Midbrain (tissue), 1 donor: ENCODE data around the gene CCL20.

Experiments
- DNase-seq: peaks from one replicate; lab custom pipeline; 2025; lab: John Stamatoyannopoulos, UW

The CCL20 gene

DNA sequence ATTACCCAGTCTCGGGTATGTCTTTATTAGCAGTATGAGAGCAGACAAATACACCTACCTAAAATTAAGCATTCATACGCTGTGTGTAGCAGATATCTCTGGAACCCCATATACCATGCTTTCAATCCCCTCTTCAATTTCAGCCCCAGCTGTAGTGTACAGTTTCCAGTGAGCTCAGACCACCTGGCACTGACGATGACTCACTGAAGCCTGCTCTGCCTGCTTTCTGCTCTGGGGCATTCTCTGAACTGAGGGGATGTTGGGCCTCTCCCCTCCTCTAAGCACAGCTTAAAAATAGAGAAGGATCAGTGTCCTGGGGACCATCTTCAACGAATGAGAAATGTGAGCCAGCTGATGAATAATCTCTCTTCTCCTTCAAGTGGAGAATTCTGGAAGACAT is 8.7 kb upstream of the CCL20 start:
- DNase-seq, result no peak

DNA sequence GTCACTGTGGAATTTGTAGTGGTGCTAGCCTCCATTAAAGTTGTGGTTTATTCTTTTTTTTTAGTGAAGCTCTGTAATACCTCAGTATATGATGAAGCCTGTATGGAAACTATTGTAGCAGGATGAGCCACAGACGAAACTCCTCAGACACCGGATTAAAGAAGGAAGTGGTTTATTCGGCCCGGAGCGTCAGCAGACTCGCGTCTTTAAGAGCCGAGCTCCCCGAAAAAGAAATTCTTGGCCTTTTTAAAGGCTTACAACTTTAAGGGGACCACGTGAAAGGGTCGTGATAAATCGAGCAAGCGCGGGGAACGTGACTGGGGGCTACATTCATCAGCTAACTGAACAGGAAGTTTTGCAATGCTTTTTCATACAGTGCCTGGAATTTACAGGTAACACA is 8.1 kb upstream of the CCL20 start:
- DNase-seq, result peak; percentile 16

DNA sequence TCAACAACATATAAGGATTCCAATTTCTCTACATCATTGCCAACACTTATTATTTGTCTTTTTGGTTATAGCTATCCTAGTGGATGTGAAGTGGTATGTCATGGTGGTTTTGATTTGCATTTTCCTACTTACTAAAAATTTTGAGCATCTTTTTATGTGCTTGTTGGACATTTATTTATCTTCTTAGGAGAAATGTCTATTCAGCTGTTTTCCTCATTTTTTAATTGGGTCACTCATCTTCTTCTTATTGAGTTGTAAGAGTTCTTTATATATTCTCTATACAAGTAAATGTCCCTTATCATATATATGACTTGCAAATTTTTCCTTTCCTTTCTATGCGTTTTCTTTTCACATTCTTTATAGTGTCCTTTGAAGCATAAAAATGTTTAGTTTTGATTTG is 4.7 kb upstream of the CCL20 start:
- DNase-seq, result no peak

GRCh38 chr2:227812001-227812400 is 1.6 kb upstream of the CCL20 start:
- DNase-seq, result no peak

- DNase-seq, result no peak
These were observed 447 bp upstream of the CCL20 start for GRCh38 chr2:227813229-227813561.

DNA sequence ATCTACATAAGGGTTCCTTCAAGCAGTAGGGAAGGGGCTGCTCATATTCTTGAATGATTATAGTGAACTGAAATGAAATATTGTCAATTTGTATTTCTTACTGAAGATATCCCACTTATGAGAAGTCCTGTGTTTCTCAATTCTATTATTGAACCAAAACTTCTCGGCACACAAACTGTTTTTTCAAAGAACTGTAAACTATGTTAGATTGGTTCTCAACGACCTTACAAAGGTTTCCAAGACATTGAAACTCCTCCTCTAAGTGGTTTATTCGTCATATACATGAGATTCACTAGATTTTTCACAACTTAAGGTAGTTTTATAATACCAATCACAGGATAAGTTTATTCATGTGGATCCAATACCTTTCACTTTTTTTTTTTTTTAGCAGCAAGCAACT is 1.4 kb downstream of the CCL20 start:
- DNase-seq, result no peak

DNA sequence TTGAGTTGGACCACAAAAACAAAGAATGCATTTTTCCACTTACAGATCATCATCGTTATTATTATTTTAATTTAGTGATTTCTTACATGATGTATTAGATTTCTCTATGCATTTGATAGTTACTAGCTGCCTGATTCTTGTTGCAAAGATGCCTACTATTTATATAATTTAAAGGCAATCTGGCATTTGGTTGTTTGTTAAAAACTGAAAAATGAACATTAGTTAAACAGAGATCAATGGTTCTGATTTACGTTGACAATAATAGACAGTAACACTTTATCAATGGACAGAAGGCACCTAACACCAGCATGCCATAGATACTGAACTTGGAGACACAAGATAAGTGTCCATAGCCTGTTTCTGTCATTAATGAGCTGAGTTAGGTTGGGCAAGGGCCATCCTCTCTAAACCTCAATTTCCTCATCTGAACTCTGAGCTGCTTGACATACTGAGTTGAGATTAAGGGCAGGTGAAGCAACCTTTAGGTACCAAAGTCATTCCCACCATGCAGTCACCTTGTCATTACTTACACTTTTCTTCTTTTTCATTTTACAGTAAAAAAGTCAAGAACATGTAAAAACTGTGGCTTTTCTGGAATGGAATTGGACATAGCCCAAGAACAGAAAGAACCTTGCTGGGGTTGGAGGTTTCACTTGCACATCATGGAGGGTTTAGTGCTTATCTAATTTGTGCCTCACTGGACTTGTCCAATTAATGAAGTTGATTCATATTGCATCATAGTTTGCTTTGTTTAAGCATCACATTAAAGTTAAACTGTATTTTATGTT is 3.1 kb downstream of the CCL20 start:
- no peak for DNase-seq

DNA sequence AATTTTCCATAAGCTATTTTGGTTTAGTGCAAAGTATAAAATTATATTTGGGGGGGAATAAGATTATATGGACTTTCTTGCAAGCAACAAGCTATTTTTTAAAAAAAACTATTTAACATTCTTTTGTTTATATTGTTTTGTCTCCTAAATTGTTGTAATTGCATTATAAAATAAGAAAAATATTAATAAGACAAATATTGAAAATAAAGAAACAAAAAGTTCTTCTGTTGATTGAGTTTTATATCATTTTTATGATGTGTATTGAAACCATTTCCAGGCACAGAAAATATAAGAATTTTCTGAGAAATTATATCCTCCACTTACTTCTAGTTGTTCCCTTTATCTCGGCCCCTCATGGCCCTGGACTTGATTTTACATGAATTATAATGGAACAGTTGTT is 3.7 kb downstream of the CCL20 start:
- no peak for DNase-seq

DNA sequence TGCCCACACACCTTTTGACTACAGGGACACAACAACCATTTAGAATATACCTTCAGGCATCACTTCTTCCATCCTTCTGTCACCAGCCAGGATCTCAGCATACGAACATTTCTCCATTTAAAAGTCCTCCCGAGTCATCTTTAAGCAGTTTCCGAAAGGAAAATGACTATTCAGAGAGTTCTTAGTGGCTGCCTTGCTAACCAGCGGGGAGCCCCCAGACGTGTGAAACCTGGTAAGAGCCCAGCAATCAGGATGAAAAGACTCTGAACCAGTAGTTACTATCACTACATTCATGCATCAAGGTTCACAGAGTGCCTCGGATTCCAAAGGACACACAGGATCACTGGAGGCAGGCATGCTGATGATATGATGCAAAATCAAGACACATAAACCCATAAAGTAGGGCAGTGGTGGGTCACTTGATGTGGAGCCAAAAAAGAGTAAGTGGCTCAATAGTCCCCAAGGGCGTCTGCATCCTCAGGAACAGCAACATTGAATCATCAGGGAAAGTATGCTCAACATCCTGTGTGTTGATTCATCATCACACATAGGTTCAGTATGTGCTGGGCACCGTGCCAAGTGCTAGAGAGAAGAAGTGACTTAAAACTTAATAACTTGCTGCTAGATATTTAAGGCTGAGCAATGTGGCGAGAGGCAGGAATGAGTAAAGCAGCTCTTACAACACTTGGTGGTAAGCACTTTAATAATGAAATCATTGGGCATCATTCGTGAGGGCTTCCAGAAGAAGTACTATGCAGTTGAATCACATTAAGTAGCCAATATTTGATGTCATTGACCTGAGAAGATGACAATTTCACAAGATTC is 4.4 kb downstream of the CCL20 start:
- DNase-seq, result no peak

- DNase-seq, result peak; percentile 22
These were observed 5.2 kb downstream of the CCL20 start for GRCh38 chr2:227818675-227819397.

DNA sequence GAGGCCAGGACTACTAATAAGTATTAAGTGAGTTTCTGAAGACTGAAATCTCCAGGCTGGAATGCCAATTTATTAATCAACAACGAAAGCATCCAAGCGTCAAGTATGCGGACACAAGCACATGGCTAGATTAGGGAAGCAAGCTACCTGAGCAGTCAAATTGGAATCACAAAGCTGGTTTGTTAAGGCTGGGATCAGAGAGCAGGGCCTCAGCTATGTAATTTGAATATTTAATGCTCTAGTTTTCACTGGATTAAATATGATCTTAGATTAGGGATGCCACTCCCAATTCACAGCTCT is 5.7 kb downstream of the CCL20 start:
- DNase-seq, result no peak

DNA sequence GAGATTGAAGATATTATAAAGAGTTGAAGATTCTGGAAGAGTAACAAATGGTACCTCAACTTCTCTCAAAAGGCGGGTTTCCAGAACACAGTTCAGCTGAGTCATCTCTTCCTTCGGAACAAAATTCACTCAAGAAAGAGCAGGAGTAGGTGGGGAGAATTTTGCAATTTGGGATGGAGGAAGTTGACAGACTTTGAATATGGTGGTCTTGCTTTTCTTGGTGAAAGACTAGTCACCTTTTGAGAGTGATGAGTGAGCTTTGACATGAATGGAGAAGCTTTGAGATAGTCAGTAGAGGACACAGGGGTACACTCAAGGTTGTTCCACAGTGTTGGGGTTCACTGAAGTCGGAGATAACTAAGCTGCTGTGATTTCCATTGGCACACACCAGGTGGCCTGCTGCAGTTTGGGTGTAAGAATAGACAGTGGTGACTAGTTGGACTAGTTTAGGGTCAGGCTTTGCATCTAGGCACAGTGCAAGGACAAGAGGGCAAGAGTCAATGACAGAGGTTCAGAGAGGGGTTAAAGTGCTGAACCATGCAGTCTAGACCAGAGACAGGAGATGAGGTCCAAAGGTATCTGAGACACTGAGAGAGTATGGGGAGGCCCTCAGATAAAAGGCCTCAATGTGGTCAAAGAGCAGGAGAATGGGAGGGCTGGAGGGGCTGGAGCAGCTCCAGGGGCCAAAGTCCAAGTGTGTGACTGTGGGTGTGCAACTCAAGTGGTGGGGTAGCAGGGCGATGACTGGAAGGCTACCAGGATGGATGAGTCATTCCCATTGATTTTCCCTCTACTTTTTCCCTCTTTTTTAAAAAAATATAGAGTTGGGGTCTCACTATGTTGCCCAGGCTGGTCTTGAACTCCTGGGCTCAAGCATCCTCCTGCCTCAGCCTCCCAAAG is 7.7 kb downstream of the CCL20 start:
- no peak for DNase-seq

DNA sequence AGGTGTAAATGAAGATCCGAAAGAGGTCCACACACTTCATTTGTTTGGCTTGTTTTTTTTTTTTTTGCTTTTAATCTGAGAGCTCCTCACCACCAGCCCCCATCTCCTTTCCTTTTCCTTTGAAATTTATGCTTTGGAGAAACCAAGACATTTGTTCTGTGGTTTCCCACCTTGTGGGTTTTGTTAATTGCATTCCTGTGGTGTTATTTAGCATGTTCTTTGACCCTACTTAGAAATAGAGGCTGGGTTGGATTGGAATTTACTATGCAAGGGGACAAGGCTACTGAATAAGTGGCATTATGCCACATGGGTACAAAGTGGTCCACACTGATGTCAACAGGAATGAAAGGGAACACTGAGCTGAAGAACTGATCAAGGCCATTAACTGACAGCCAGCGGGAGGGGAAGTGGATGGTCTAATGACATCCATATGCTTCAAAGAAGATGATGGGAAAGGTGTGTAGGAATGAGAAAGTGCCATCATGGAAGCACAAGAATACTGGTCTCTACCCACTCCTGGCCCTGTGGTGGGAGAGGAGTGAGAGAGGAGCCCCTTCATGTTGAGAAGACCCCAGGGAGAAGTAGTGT is 8.9 kb downstream of the CCL20 start:
- DNase-seq, result no peak

GRCh38 chr2:227823922-227824321 is 10.3 kb downstream of the CCL20 start:
- no peak for DNase-seq

DNA sequence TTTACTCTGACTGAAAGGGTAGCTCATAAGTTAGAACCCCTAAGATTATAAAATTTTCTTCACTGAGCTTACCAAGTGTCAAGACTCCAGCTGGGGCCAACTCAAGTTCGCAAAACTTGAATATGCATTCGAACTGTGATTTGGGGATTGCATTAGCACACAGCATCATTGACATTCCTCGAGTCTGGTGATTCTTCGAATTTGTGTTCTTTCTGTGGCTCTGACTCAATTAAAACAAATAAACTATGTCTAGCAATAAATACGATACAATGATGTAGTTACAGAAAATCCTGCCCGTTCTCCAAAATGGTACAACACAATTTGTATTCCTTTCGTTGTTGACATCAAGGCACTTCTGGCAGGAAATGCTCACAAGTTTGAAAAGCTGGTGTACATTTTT is 11.1 kb downstream of the CCL20 start:
- DNase-seq, result no peak

DNA sequence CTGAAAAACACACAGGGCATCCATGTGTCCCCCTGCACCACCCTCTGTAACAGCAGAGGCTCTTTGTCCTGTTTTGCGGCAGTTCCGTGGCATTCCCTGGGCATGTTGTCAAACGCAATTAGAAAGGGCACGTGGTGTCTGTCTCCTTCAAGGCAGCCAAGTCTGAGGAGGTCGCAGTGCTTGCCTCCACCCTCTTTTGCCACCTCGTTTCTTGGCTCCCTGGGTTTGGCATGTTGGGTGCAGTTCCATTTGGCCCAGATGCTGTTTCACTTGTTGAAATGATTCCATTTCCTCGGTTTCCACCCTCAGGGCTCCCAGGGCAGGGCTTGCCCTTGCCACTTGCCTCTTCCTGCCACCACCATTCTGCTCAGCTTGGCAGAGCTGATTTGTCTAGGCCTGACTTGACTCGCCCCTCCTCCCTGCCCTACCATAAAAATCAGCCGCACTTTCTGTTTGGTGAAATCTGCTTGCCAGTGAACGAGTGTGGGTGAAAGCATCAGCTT is 12.4 kb downstream of the CCL20 start:
- peak; percentile 50 for DNase-seq

GRCh38 chr2:227826563-227826962 is 12.9 kb downstream of the CCL20 start:
- DNase-seq, result no peak

GRCh38 chr2:227827143-227827542 is 13.5 kb downstream of the CCL20 start:
- no peak for DNase-seq

DNA sequence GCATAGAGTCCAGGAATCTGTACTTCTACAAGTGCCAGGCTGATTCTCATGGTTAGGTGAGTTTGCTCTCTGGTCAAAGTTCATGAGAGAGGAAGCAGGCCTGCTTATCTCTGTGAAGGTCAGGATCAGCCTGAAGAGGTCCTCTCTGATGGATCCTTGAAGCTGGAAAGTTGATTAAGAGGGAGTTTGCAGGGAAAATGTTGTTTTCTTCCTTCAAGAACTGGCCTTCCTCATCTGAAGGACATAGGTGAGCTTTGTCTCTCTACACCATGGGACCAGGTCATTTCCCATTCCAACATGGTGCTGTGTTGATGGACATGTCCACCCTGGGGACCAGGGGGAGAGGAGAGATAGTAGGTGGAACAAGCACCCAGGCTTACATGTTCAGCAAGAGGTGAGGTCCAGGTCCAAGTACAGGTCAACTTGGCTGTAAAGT is 14.9 kb downstream of the CCL20 start:
- DNase-seq, result no peak

DNA sequence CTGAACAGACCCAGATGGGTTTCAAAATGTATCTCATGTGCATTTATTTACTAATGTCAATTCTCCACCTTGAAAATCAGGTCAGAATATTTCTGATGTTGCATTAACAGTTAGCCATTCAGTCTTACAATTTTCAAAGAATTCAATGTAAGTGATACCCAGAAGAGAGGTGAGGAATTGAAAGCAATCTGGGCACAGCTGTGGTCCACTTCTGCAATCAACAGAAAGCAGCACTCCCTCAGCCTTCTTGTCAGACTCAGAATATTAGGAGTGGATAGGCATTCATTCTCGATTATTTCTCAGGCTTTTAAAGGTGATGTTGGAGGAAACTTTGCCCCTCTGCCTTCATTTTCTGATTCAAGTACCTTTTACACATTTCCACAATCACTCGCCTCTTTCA is 15.7 kb downstream of the CCL20 start:
- no peak for DNase-seq

DNA sequence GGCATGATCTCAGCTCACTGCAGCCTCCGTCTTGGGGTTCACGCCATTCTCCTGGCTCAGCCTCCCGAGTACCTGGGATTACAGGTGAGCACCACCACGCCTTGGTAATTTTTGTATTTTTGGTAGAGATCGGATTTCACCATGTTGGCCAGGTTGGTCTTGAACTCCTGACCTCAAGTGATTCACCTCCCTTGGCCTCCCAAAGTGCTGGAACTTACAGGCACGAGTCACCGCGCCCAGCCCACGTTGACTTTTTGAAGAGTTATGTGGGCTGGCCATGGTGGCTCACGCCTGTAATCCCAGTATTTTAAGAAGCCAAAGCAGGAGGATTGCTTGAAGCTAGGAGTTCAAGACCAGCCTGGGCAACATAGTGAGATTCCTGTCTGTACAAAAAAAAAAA is 20.8 kb downstream of the CCL20 start:
- no peak for DNase-seq
